ENCODE data around the gene FLG.
"Not testable (repeated sequence)": the region's sequence is repeated elsewhere in the genome, so short reads cannot be mapped to it uniquely, and the experiment has no call there.

Gene FLG

GRCh38 chr1:152304773-152305172 is 20.3 kb downstream of the FLG start:
- not testable (repeated sequence) for H3K9ac ChIP-seq (ENCODE audit: low read depth, low read length); H3K36me3 ChIP-seq (ENCODE audit: insufficient read depth, low read length); H3K27me3 ChIP-seq (ENCODE audit: insufficient read depth, low read length, poor library complexity); DNase-seq; H3K9me3 ChIP-seq (ENCODE audit: insufficient read depth, low read length, severe bottlenecking); H4K20me1 ChIP-seq (ENCODE audit: insufficient read depth, low read length); H3K4me2 ChIP-seq (ENCODE audit: insufficient read depth, low read length); H3K27ac ChIP-seq (ENCODE audit: low read length); H3K4me3 ChIP-seq (ENCODE audit: low read depth in 1 of 2, low read length in 2 of 2); H3K4me1 ChIP-seq (ENCODE audit: insufficient read depth, low read length); ATAC-seq (ENCODE audit: insufficient read depth, low read depth); H2AFZ ChIP-seq (ENCODE audit: low read depth, low read length); H3K79me2 ChIP-seq (ENCODE audit: insufficient read depth, low read length)

GRCh38 chr1:152303139-152303872 is 21.7 kb downstream of the FLG start:
- not testable (repeated sequence) for H3K79me2 ChIP-seq (ENCODE audit: insufficient read depth, low read length); ATAC-seq (ENCODE audit: insufficient read depth, low read depth); DNase-seq; H3K9ac ChIP-seq (ENCODE audit: low read depth, low read length); H3K4me2 ChIP-seq (ENCODE audit: insufficient read depth, low read length); H3K4me3 ChIP-seq (ENCODE audit: low read depth in 1 of 2, low read length in 2 of 2); H4K20me1 ChIP-seq (ENCODE audit: insufficient read depth, low read length); H3K27me3 ChIP-seq (ENCODE audit: insufficient read depth, low read length, poor library complexity); H3K27ac ChIP-seq (ENCODE audit: low read length); H3K9me3 ChIP-seq (ENCODE audit: insufficient read depth, low read length, severe bottlenecking); H2AFZ ChIP-seq (ENCODE audit: low read depth, low read length); H3K36me3 ChIP-seq (ENCODE audit: insufficient read depth, low read length); H3K4me1 ChIP-seq (ENCODE audit: insufficient read depth, low read length)

GRCh38 chr1:152256394-152256793 is 68.6 kb downstream of the FLG start:
- not testable (repeated sequence) for H3K27me3 ChIP-seq (ENCODE audit: insufficient read depth, low read length, poor library complexity); H3K27ac ChIP-seq (ENCODE audit: low read length); DNase-seq; H3K79me2 ChIP-seq (ENCODE audit: insufficient read depth, low read length); H3K9me3 ChIP-seq (ENCODE audit: insufficient read depth, low read length, severe bottlenecking); H3K4me3 ChIP-seq (ENCODE audit: low read depth in 1 of 2, low read length in 2 of 2); H4K20me1 ChIP-seq (ENCODE audit: insufficient read depth, low read length); ATAC-seq (ENCODE audit: insufficient read depth, low read depth); H3K4me1 ChIP-seq (ENCODE audit: insufficient read depth, low read length); H3K36me3 ChIP-seq (ENCODE audit: insufficient read depth, low read length); H3K9ac ChIP-seq (ENCODE audit: low read depth, low read length); H2AFZ ChIP-seq (ENCODE audit: low read depth, low read length); H3K4me2 ChIP-seq (ENCODE audit: insufficient read depth, low read length)

Data from DND-41 (cell line).